ENCODE results near the gene LCN6. TPM values are rescaled to one million over a fixed set of nuclear protein-coding genes. Genes with fewer than 3 reads are reported as not detected.

The LCN6 gene
- total and polyA plus RNA-seq, 8 donors, result 1.1 to 25.6 (median 4.2) TPM; not detected in 2

DNA sequence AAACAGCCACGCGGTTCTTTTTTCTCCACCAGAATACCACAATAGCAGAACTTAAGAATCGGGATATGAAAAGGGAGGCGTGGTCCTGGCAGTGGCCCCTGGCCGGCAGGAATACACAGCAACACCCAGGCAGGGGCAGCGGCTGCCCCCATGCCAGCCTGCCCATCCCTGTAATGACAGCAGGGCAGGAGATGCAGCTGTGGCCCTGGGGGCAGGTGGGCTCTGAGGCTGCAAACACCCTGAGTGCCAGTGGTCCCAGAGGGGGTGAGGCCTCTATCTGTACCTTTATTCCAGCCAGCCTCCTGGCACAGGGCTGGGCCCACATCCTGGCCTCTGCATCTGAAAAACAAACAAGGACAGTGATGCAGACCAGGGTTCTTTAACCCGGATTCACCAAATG, 23.6 kb downstream of the LCN6 start:
- no peak overlapping the region for H3K4me3 ChIP-seq
- DNase-seq (no peak), ATAC-seq (no peak), FAIRE-seq (no peak)
- peaks cover 5 to 38% (median 24%) of the 10 kb centered on the region in 3 donors for H3K36me3 ChIP-seq
- WGBS, 2 donors, result 79 to 84% methylated on average over 7 of the region's 7 CpGs
- H3K27me3 ChIP-seq, result no peaks in the 10 kb centered on the region
- no peaks in the 10 kb centered on the region for H3K9me3 ChIP-seq
- H3K27ac ChIP-seq, result no peak overlapping the region
- TF ChIP-seq, protein P1, sequence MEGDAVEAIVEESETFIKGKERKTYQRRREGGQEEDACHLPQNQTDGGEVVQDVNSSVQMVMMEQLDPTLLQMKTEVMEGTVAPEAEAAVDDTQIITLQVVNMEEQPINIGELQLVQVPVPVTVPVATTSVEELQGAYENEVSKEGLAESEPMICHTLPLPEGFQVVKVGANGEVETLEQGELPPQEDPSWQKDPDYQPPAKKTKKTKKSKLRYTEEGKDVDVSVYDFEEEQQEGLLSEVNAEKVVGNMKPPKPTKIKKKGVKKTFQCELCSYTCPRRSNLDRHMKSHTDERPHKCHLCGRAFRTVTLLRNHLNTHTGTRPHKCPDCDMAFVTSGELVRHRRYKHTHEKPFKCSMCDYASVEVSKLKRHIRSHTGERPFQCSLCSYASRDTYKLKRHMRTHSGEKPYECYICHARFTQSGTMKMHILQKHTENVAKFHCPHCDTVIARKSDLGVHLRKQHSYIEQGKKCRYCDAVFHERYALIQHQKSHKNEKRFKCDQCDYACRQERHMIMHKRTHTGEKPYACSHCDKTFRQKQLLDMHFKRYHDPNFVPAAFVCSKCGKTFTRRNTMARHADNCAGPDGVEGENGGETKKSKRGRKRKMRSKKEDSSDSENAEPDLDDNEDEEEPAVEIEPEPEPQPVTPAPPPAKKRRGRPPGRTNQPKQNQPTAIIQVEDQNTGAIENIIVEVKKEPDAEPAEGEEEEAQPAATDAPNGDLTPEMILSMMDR (IDR thresholded peaks at IDR 0.05), result no peak
- intact Hi-C loops (cut with DNase I), result no loop called here
- peaks cover 7 to 23% (median 10%) of the 10 kb centered on the region in 3 donors for H3K4me1 ChIP-seq

DNA sequence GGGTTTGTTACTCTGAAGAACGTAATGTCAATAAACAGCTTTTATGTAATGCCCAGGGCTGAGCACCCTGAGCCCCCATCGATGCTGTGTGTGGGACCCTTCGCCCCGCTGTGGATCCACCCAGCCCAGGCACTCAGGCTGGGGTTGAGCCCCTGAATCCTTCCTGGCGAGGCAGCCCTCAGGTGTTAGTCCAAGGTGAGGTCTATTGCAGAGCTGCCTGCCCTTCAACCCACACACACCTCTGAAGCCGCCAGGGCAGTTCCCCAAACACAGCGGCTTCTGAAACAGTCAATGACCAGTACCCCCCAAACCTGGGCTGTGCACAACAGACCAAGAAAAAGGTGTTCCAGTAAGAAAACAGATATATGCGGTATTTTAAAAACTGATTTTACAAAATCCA, 24.3 kb downstream of the LCN6 start:
- DNase-seq, result no peak
- H3K27me3 ChIP-seq, result no peaks in the 10 kb centered on the region
- TF ChIP-seq, protein P1 (IDR thresholded peaks at IDR 0.05), result no peak
- H3K36me3 ChIP-seq, result peaks cover 5 to 38% (median 24%) of the 10 kb centered on the region in 3 donors
- 94 to 99% methylated on average over 8 of the region's 8 CpGs for WGBS, 2 donors
- no peak overlapping the region for H3K4me3 ChIP-seq
- H3K9me3 ChIP-seq, result no peaks in the 10 kb centered on the region
- H3K4me1 ChIP-seq, result peaks cover 7 to 23% (median 10%) of the 10 kb centered on the region in 3 donors
- no peak for FAIRE-seq
- ATAC-seq, result no peak
- intact Hi-C loops (cut with DNase I), result no loop called here
- H3K27ac ChIP-seq, result no peak overlapping the region

DNA sequence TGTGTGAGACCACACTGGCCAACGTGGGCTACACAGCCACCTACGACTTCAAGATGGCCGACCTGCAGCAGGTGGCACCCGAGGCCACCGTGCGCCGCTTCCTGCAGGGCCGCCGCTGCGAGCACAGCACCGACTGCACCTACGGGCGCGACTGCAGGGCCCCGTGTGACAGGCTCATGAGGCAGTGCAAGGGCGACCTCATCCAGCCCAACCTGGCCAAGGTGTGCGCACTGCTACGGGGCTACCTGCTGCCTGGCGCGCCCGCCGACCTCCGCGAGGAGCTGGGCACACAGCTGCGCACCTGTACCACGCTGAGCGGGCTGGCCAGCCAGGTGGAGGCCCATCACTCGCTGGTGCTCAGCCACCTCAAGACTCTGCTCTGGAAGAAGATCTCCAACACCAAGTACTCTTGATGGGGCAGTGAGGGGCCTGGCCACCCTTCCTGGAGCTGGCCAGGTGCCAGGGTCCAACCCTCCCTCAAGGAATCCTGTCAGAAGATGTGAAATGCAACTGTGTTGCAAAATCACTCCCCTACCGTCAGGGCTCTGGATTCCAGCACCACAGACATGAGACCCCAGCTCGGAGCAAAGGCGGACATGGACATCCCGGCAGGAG, 24.9 kb downstream of the LCN6 start:
- ATAC-seq (no peak), DNase-seq (peak in 2 of 6 donors; percentile 34 to 75), FAIRE-seq (no peak)
- Histone ChIP-seq H3K27me3 (no peaks in the 10 kb centered on the region), H3K4me3 (no peak overlapping the region), H3K9me3 (no peaks in the 10 kb centered on the region), H3K4me1 (peaks cover 7 to 23% (median 10%) of the 10 kb centered on the region in 3 donors), H3K27ac (no peak overlapping the region), H3K36me3 (peaks cover 5 to 38% (median 24%) of the 10 kb centered on the region in 3 donors)
- intact Hi-C loops (cut with DNase I), result no loop called here
- WGBS, 2 donors, result 90 to 94% methylated on average over 30 to 32 of the region's 32 CpGs
- TF ChIP-seq, protein P1 (IDR thresholded peaks at IDR 0.05), result no peak

DNA sequence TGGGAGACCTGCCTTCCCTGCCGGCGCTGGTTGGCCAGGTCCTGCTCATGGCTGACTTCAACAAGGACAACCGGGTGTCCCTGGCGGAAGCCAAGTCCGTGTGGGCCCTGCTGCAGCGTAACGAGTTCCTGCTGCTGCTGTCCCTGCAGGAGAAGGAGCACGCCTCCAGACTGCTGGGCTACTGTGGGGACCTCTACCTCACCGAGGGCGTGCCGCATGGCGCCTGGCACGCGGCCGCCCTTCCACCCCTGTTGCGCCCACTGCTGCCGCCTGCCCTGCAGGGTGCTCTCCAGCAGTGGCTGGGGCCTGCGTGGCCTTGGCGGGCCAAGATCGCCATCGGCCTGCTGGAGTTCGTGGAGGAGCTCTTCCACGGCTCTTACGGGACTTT, 25.4 kb downstream of the LCN6 start:
- H3K4me1 ChIP-seq, result peaks cover 7 to 23% (median 10%) of the 10 kb centered on the region in 3 donors
- ATAC-seq (no peak), DNase-seq (peak in 1 of 6 donors; percentile 76), FAIRE-seq (no peak)
- H3K4me3 ChIP-seq, result no peak overlapping the region
- H3K27me3 ChIP-seq, result no peaks in the 10 kb centered on the region
- TF ChIP-seq, protein P1 (IDR thresholded peaks at IDR 0.05), result no peak
- 87 to 92% methylated on average over 24 of the region's 24 CpGs for WGBS, 2 donors
- intact Hi-C loops (cut with DNase I), result no loop called here
- H3K27ac ChIP-seq, result no peak overlapping the region
- H3K36me3 ChIP-seq, result peaks cover 5 to 38% (median 24%) of the 10 kb centered on the region in 3 donors
- H3K9me3 ChIP-seq, result no peaks in the 10 kb centered on the region

Data from pancreas (tissue), 10 donors.